Measurements from ENCODE around the gene STAT3. TPM values are rescaled to one million over a fixed set of nuclear protein-coding genes. Genes with fewer than 3 reads are reported as not detected.

The STAT3 gene
- total RNA-seq, 1 donor = 206 TPM

GRCh38 chr17:42347606-42348005, 40.6 kb downstream of the STAT3 start:
- no peak for TF ChIP-seq CTCF (IDR thresholded peaks at IDR 0.05; ENCODE audit: extremely low read depth, low read depth, low read length)
- Histone ChIP-seq H3K27me3 (ENCODE audit: insufficient read depth, low read length) (no peaks in the 10 kb centered on the region), H2AFZ (ENCODE audit: low read length) (no peak overlapping the region), H3K4me3 (ENCODE audit: insufficient read depth, low read length) (no peak overlapping the region), H3K4me1 (ENCODE audit: insufficient read depth, low read length) (peaks cover 24% of the 10 kb centered on the region), H3K79me2 (ENCODE audit: insufficient read depth, low read length) (peaks cover 63% of the 10 kb centered on the region), H3K4me2 (ENCODE audit: insufficient read depth, low read length) (peak overlapping the region; percentile 51), H3K27ac (ENCODE audit: low read depth, low read length) (peak overlapping the region; percentile 73), H3K9me3 (ENCODE audit: low read depth, low read length) (no peaks in the 10 kb centered on the region), H4K20me1 (ENCODE audit: insufficient read depth, low read length) (peaks cover 49% of the 10 kb centered on the region), H3K36me3 (ENCODE audit: insufficient read depth, low read length) (peaks cover 45% of the 10 kb centered on the region)
- no peak for DNase-seq (ENCODE audit: insufficient read length, low spot score, missing footprints)

- peaks cover 46% of the 10 kb centered on the region for H4K20me1 ChIP-seq (ENCODE audit: insufficient read depth, low read length)
- peaks cover 49% of the 10 kb centered on the region for H3K36me3 ChIP-seq (ENCODE audit: insufficient read depth, low read length)
- no peak overlapping the region for H2AFZ ChIP-seq (ENCODE audit: low read length)
- H3K27me3 ChIP-seq (ENCODE audit: insufficient read depth, low read length) = no peaks in the 10 kb centered on the region
- H3K27ac ChIP-seq (ENCODE audit: low read depth, low read length) = peak overlapping the region; percentile 73
- DNase-seq (ENCODE audit: insufficient read length, low spot score, missing footprints) = peak; percentile 72
- H3K9me3 ChIP-seq (ENCODE audit: low read depth, low read length) = no peaks in the 10 kb centered on the region
- H3K4me2 ChIP-seq (ENCODE audit: insufficient read depth, low read length) = peak overlapping the region; percentile 51
- H3K79me2 ChIP-seq (ENCODE audit: insufficient read depth, low read length) = peaks cover 59% of the 10 kb centered on the region
- H3K4me1 ChIP-seq (ENCODE audit: insufficient read depth, low read length) = peaks cover 26% of the 10 kb centered on the region
- no peak for TF ChIP-seq CTCF (IDR thresholded peaks at IDR 0.05; ENCODE audit: extremely low read depth, low read depth, low read length)
- no peak overlapping the region for H3K4me3 ChIP-seq (ENCODE audit: insufficient read depth, low read length)
These were observed 41.0 kb downstream of the STAT3 start for GRCh38 chr17:42347198-42347597.

- peaks cover 26% of the 10 kb centered on the region for H3K4me1 ChIP-seq (ENCODE audit: insufficient read depth, low read length)
- peaks cover 56% of the 10 kb centered on the region for H3K36me3 ChIP-seq (ENCODE audit: insufficient read depth, low read length)
- no peak for DNase-seq (ENCODE audit: insufficient read length, low spot score, missing footprints)
- no peak for TF ChIP-seq CTCF (IDR thresholded peaks at IDR 0.05; ENCODE audit: extremely low read depth, low read depth, low read length)
- no peak overlapping the region for H3K4me2 ChIP-seq (ENCODE audit: insufficient read depth, low read length)
- no peaks in the 10 kb centered on the region for H3K27me3 ChIP-seq (ENCODE audit: insufficient read depth, low read length)
- no peaks in the 10 kb centered on the region for H3K9me3 ChIP-seq (ENCODE audit: low read depth, low read length)
- no peak overlapping the region for H2AFZ ChIP-seq (ENCODE audit: low read length)
- peak overlapping the region; percentile 20 for H3K27ac ChIP-seq (ENCODE audit: low read depth, low read length)
- H3K4me3 ChIP-seq (ENCODE audit: insufficient read depth, low read length) = no peak overlapping the region
- H4K20me1 ChIP-seq (ENCODE audit: insufficient read depth, low read length) = peaks cover 47% of the 10 kb centered on the region
- peaks cover 58% of the 10 kb centered on the region for H3K79me2 ChIP-seq (ENCODE audit: insufficient read depth, low read length)
These were observed 41.8 kb downstream of the STAT3 start for GRCh38 chr17:42346481-42346880.

- H3K4me1 ChIP-seq (ENCODE audit: insufficient read depth, low read length) = peaks cover 28% of the 10 kb centered on the region
- no peak overlapping the region for H2AFZ ChIP-seq (ENCODE audit: low read length)
- H3K27ac ChIP-seq (ENCODE audit: low read depth, low read length) = peak overlapping the region; percentile 9
- no peak overlapping the region for H3K4me3 ChIP-seq (ENCODE audit: insufficient read depth, low read length)
- no peak for DNase-seq (ENCODE audit: insufficient read length, low spot score, missing footprints)
- no peak for TF ChIP-seq CTCF (IDR thresholded peaks at IDR 0.05; ENCODE audit: extremely low read depth, low read depth, low read length)
- H3K4me2 ChIP-seq (ENCODE audit: insufficient read depth, low read length) = no peak overlapping the region
- no peaks in the 10 kb centered on the region for H3K27me3 ChIP-seq (ENCODE audit: insufficient read depth, low read length)
- H3K36me3 ChIP-seq (ENCODE audit: insufficient read depth, low read length) = peaks cover 61% of the 10 kb centered on the region
- no peaks in the 10 kb centered on the region for H3K9me3 ChIP-seq (ENCODE audit: low read depth, low read length)
- peaks cover 49% of the 10 kb centered on the region for H4K20me1 ChIP-seq (ENCODE audit: insufficient read depth, low read length)
- peaks cover 55% of the 10 kb centered on the region for H3K79me2 ChIP-seq (ENCODE audit: insufficient read depth, low read length)
These were observed 42.7 kb downstream of the STAT3 start for GRCh38 chr17:42345396-42346073.

All from osteoblast (primary cell).